Type B pancreatic cell (in vitro differentiated cells): ENCODE data around the gene PRLHR. TPM values are rescaled to one million over a fixed set of nuclear protein-coding genes. Genes with fewer than 3 reads are reported as not detected.
"Not testable (repeated sequence)": the region's sequence is repeated elsewhere in the genome, so short reads cannot be mapped to it uniquely, and the experiment has no call there.

Experiments used
- DNase-seq: peaks from one replicate; pipeline ENCODE4 v3.0.0; 2021; ENCODE audit warnings: mixed read lengths; ENCODE audit not compliant: unreplicated experiment; ENCODE audit errors: extremely low spot score
- H3K27ac Mint-ChIP-seq: 2 replicates; pipeline ENCODE4 v1.8.0; 2021; ENCODE audit warnings: mild to moderate bottlenecking, mixed read lengths
- H3K27me3 Mint-ChIP-seq: 2 replicates; pipeline ENCODE4 v1.8.0; 2021; ENCODE audit warnings: mixed read lengths
- H3K36me3 Mint-ChIP-seq: 2 replicates; pipeline ENCODE4 v1.8.0; 2021; ENCODE audit warnings: mixed read lengths
- H3K4me1 Mint-ChIP-seq: one replicate; pipeline ENCODE4 v1.8.0; 2021; ENCODE audit warnings: mixed read lengths; ENCODE audit not compliant: unreplicated experiment
- H3K4me3 Mint-ChIP-seq: 2 replicates; pipeline ENCODE4 v1.8.0; 2021; ENCODE audit warnings: mild to moderate bottlenecking, mixed read lengths
- H3K9me3 Mint-ChIP-seq: 2 replicates; pipeline ENCODE4 v1.8.0; 2021; ENCODE audit warnings: mixed read lengths
- CTCF ChIP-seq: fragments of 200-600 bp; sonication (generic); conservative IDR thresholded peaks from 2 replicates; pipeline ENCODE4 v1.5.0; 2021; ENCODE audit warnings: antibody characterized with exemption, mild to moderate bottlenecking
- total RNA-seq: library from RNA; stranded (reverse); gene quantifications from 2 replicates; pipeline ENCODE4 v1.2.1, GENCODE V29; 2021; ENCODE audit warnings: low replicate concordance

Gene PRLHR
- total RNA-seq, 1 donor from 2014 or later, result 2.6 TPM

- peaks cover 5% of the 10 kb centered on the region for H3K4me1 Mint-ChIP-seq
- no peaks in the 10 kb centered on the region for H3K36me3 Mint-ChIP-seq
- H3K4me3 Mint-ChIP-seq, result no peak overlapping the region
- H3K27me3 Mint-ChIP-seq, result peaks cover 56% of the 10 kb centered on the region
- no peaks in the 10 kb centered on the region for H3K9me3 Mint-ChIP-seq
- TF ChIP-seq CTCF, result no peak
- DNase-seq, result no peak
- H3K27ac Mint-ChIP-seq, result peak overlapping the region; percentile 5
Measured at GRCh38 chr10:118621304-118621942, 26.0 kb upstream of the PRLHR start.

GRCh38 chr10:118613863-118614262 is 18.4 kb upstream of the PRLHR start:
- H3K36me3 Mint-ChIP-seq, DNase-seq, H3K4me3 Mint-ChIP-seq, H3K9me3 Mint-ChIP-seq, H3K27ac Mint-ChIP-seq, H3K4me1 Mint-ChIP-seq: not testable (repeated sequence)
- peaks cover 57% of the 10 kb centered on the region for H3K27me3 Mint-ChIP-seq

DNA sequence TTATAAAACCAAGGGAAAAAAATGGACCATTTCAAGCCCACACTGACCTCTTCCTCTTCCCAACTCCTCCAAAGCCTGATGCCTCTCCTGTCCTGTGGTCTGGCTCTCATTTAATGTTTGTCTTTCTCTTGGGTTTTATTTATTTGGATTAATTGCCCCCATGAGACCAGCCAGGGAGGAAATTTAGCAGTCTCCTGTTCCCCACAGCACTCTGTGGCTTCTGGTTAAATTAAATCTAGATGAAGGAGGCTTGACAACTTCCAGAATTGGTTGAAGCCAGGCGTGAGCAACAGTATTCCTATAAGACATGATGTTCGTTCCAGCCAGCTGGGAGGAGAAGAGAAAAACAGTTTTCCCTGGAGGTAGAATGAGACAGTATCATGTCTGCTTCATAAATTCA is 15.1 kb upstream of the PRLHR start:
- Mint-ChIP-seq H3K4me3 (no peak overlapping the region), H3K4me1 (no peaks in the 10 kb centered on the region), H3K27me3 (peaks cover 70% of the 10 kb centered on the region), H3K27ac (no peak overlapping the region), H3K9me3 (no peaks in the 10 kb centered on the region), H3K36me3 (no peaks in the 10 kb centered on the region)
- DNase-seq, result no peak
- TF ChIP-seq CTCF, result no peak

GRCh38 chr10:118607768-118608354 is 12.4 kb upstream of the PRLHR start:
- no peak for TF ChIP-seq CTCF
- DNase-seq, result no peak
- H3K4me3 Mint-ChIP-seq, result no peak overlapping the region

GRCh38 chr10:118605694-118606093 is 10.2 kb upstream of the PRLHR start:
- no peak for DNase-seq
- Mint-ChIP-seq H3K4me3 (no peak overlapping the region), H3K36me3 (no peaks in the 10 kb centered on the region), H3K27ac (no peak overlapping the region), H3K9me3 (no peaks in the 10 kb centered on the region), H3K27me3 (peaks cover 71% of the 10 kb centered on the region), H3K4me1 (no peaks in the 10 kb centered on the region)
- TF ChIP-seq CTCF, result no peak

More at GRCh38 chr10:118607768-118608354, 12.4 kb upstream of the PRLHR start:
- Mint-ChIP-seq H3K27me3 (peaks cover 73% of the 10 kb centered on the region), H3K4me1 (no peaks in the 10 kb centered on the region), H3K9me3 (no peaks in the 10 kb centered on the region), H3K27ac (no peak overlapping the region), H3K36me3 (no peaks in the 10 kb centered on the region)

DNA sequence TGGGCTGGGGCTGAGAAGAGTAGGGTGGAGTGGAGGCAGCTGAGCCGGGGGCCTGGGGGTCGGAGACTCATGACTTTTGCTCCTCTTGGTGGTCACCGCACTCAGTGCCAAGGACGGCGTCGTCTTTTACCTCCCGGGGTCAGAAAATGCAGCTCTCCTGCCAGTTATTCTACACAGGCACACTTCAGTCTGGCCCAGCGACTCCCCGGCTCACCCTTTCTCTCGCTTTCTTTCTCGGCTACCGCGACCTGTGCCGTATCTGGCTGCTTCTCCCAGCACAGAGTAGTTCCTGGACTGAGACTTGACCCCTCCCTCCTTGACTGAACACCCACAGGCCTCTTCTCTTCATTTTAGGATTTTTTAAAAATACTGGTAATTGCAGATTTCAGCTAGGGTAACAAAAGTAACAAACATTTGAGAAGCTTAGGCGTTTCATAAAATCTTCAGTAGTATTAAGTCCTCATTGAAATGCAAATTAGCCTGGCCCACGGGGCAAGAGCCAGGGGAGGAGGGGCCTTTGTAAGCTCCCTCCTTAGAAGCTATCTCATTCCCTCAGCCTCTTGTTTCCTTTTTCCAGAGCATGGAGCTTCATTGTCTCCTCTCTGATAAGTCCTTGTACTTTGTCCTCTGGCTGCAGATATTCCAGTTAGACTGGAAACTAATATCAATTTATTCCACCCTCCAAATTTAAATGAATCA is 1.1 kb upstream of the PRLHR start:
- no peak for TF ChIP-seq CTCF
- Mint-ChIP-seq H3K9me3 (no peaks in the 10 kb centered on the region), H3K27me3 (peaks cover 94% of the 10 kb centered on the region), H3K4me1 (no peaks in the 10 kb centered on the region), H3K4me3 (peak overlapping the region; percentile 44), H3K36me3 (no peaks in the 10 kb centered on the region), H3K27ac (no peak overlapping the region)
- DNase-seq, result no peak
